Loucy (cell line): Measurements from ENCODE around the gene BOD1L1.

Experiments
- CTCF ChIP-seq: fragments of 200-600 bp; sonication (generic); conservative IDR thresholded peaks from 2 replicates; pipeline ENCODE4 v1.5.1; 2014; ENCODE audit warnings: mild to moderate bottlenecking, antibody characterized with exemption, low read length
- EZH2phosphoT487 ChIP-seq: fragments of 200-600 bp; IDR thresholded peaks from 2 replicates; pipeline ENCODE4 v1.6.1; 2018; ENCODE audit warnings: antibody characterized with exemption, mild to moderate bottlenecking, moderate library complexity, borderline replicate concordance

GRCh38 chr4:13535708-13536361, 91.7 kb downstream of the BOD1L1 start:
- TF ChIP-seq CTCF (no peak), EZH2phosphoT487 (no peak)
